Endothelial cell of umbilical vein (primary cell): ENCODE measurements around the gene SUCNR1.

Experiments
- EZH2 ChIP-seq: IDR thresholded peaks from 2 replicates; pipeline ENCODE4 v1.6.1; 2012; ENCODE audit warnings: borderline replicate concordance, low read depth, mild to moderate bottlenecking, moderate library complexity, low read length, inconsistent platforms; ENCODE audit not compliant: severe bottlenecking
- GATA2 ChIP-seq: IDR thresholded peaks from 2 replicates; pipeline ENCODE4 v1.7.0; 2011; ENCODE audit warnings: low read depth, mild to moderate bottlenecking, moderate library complexity, mixed read lengths, low read length; ENCODE audit not compliant: insufficient read length, insufficient read depth
- MYC ChIP-seq: IDR thresholded peaks from one replicate; pipeline ENCODE4 v1.6.1; 2011; ENCODE audit warnings: mild to moderate bottlenecking, low read depth, low read length
- POLR2A ChIP-seq: IDR thresholded peaks from 2 replicates; pipeline ENCODE4 v1.6.1; 2012; ENCODE audit warnings: low read depth, mild to moderate bottlenecking, control low read depth, low read length
- POLR2AphosphoS5 ChIP-seq: IDR thresholded peaks from 2 replicates; pipeline ENCODE4 v1.6.1; 2012; ENCODE audit warnings: low read depth, mild to moderate bottlenecking, control low read depth, low read length, moderate library complexity; ENCODE audit not compliant: insufficient read depth
- TF ChIP-seq, protein P1 (sequence below), 2 donors: IDR thresholded peaks; 1 replicate in 1 of 2; 2 replicates in 1 of 2; pipeline ENCODE4 v1.5.1; 2011; ENCODE audit warnings: low read length in 2 of 2, mild to moderate bottlenecking in 2 of 2, moderate library complexity in 2 of 2, control low read depth in 1 of 2, inconsistent platforms in 1 of 2, low read depth in 1 of 2; ENCODE audit not compliant: insufficient read depth in 1 of 2; ENCODE audit errors: extremely low read depth in 1 of 2
- TF ChIP-seq, protein P2 (sequence below): IDR thresholded peaks from 2 replicates; pipeline ENCODE4 v1.6.1; 2011; ENCODE audit not compliant: insufficient read depth, insufficient read length

DNA sequence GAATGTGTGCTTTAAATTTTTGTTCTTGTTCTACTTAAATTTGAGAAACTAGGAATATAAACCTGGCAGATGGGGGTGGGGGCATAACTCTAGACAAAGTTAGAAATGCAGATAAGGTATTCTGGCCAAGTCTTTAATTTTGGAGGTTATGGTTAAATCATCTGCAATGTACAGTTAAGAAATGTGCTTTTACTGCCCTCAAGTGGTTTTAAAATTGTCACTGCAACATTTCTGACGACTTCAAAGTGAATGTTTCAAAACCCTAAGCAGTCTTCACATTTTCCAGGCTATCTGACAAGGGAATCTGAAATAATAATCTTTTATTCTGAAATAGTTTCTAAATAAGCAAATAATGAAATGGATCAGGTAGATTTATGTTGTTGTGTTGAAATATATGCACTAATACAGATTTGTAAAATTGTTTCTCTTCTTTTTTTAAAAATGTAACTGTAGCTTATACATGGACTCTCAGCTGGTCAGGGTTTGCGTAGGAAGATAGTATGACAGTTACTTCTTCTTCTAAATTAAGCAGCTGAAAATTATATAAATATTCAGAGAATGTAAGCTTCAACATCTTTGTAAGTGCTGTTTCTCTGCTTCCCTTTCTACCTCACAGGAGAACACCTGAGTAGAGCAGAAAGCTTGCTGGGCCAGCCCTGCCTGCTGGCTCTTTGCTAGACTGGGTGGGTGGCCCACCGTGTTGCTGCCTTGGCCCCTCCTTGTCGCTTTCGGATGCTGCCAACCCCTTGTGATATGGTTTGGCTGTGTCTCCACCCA, 45.0 kb downstream of the SUCNR1 start:
- TF ChIP-seq, protein P1, sequence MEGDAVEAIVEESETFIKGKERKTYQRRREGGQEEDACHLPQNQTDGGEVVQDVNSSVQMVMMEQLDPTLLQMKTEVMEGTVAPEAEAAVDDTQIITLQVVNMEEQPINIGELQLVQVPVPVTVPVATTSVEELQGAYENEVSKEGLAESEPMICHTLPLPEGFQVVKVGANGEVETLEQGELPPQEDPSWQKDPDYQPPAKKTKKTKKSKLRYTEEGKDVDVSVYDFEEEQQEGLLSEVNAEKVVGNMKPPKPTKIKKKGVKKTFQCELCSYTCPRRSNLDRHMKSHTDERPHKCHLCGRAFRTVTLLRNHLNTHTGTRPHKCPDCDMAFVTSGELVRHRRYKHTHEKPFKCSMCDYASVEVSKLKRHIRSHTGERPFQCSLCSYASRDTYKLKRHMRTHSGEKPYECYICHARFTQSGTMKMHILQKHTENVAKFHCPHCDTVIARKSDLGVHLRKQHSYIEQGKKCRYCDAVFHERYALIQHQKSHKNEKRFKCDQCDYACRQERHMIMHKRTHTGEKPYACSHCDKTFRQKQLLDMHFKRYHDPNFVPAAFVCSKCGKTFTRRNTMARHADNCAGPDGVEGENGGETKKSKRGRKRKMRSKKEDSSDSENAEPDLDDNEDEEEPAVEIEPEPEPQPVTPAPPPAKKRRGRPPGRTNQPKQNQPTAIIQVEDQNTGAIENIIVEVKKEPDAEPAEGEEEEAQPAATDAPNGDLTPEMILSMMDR (IDR thresholded peaks at IDR 0.05; ENCODE audit: extremely low read depth in 1 of 2, insufficient read depth in 1 of 2, low read depth in 1 of 2, low read length in 2 of 2), result peak; percentile 34 to 43
- TF ChIP-seq POLR2A (no peak), POLR2AphosphoS5 (no peak), MYC (no peak), GATA2 (no peak), EZH2 (no peak)
- TF ChIP-seq, protein P2, sequence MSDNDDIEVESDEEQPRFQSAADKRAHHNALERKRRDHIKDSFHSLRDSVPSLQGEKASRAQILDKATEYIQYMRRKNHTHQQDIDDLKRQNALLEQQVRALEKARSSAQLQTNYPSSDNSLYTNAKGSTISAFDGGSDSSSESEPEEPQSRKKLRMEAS, result no peak
